Testis (tissue), 3 donors: ENCODE results near the gene THAP8. TPM values are rescaled to one million over a fixed set of nuclear protein-coding genes. Genes with fewer than 3 reads are reported as not detected.

ENCODE experiments used
- DNase-seq: peaks from one replicate; pipeline ENCODE4 v3.0.0-alpha.2; 2019
- H3K27ac ChIP-seq, 2 donors: fragments of 200-600 bp; sonication (generic); one replicate each; pipeline ENCODE4 v1.5.1; 2019
- H3K27me3 ChIP-seq: fragments of 200-600 bp; sonication (generic); one replicate; pipeline ENCODE4 v1.5.1; 2019
- H3K36me3 ChIP-seq: fragments of 200-600 bp; sonication (generic); one replicate; pipeline ENCODE4 v1.5.1; 2017; ENCODE audit warnings: low read depth; ENCODE audit errors: missing control alignments
- H3K4me1 ChIP-seq: fragments of 200-600 bp; sonication (generic); one replicate; pipeline ENCODE4 v1.5.1; 2019
- H3K4me3 ChIP-seq, 2 donors: fragments of 200-600 bp; sonication (generic); one replicate each; pipeline ENCODE4 v1.5.1; 2017 to 2019
- H3K9me3 ChIP-seq: fragments of 200-600 bp; sonication (generic); one replicate; pipeline ENCODE4 v1.5.1; 2017
- POLR2A ChIP-seq: fragments of 450-650 bp; IDR thresholded peaks from one replicate; pipeline ENCODE4 v1.6.1; 2017; ENCODE audit warnings: antibody characterized with exemption, mild to moderate bottlenecking, moderate library complexity
- WGBS, 2 donors: methylation state at CpG; one replicate each; pipeline ENCODE4 v1.1.5; 2018; 5-methylcytosine and 5-hydroxymethylcytosine counted together
- intact Hi-C: fragments of 100-400 bp; cut with DNase I; formaldehyde crosslinking; loops from one replicate; pipeline ENCODE4 v1.15.1; 2023; ENCODE audit warnings: low total_unique reads
- polyA plus RNA-seq: library from polyadenylated mRNA; stranded (reverse); fragments of 350-450 nt; fragmentation: Illumina TruSeq; extraction: RNeasy Lipid Tissue Mini Kit (QIAGEN cat#74804); gene quantifications from one replicate; pipeline ENCODE4 v1.2.3, GENCODE V29; 2014; ENCODE audit warnings: low read depth, low replicate concordance; ENCODE audit not compliant: insufficient read depth
- total RNA-seq, 2 donors: library from RNA; depleted of rRNA; stranded (reverse); fragments of >200 nt; gene quantifications; one replicate each; pipeline ENCODE4 v1.2.3, GENCODE V29; 2016
- TF ChIP-seq, protein P1 (sequence below), 3 experiments: fragments of 450-650 bp in 2 of 3; fragments of 200-600 bp in 1 of 3; sonication (generic) in 1 of 3; IDR thresholded peaks; one replicate each; pipeline ENCODE4 v1.5.1; 2016 to 2019; ENCODE audit warnings: antibody characterized with exemption in 3 of 3, mild to moderate bottlenecking in 2 of 3, moderate library complexity in 1 of 3

THAP8 gene
- total and polyA plus RNA-seq, 3 donors from 2014 or later, result 25.0 to 34.2 (median 25.8) TPM

DNA sequence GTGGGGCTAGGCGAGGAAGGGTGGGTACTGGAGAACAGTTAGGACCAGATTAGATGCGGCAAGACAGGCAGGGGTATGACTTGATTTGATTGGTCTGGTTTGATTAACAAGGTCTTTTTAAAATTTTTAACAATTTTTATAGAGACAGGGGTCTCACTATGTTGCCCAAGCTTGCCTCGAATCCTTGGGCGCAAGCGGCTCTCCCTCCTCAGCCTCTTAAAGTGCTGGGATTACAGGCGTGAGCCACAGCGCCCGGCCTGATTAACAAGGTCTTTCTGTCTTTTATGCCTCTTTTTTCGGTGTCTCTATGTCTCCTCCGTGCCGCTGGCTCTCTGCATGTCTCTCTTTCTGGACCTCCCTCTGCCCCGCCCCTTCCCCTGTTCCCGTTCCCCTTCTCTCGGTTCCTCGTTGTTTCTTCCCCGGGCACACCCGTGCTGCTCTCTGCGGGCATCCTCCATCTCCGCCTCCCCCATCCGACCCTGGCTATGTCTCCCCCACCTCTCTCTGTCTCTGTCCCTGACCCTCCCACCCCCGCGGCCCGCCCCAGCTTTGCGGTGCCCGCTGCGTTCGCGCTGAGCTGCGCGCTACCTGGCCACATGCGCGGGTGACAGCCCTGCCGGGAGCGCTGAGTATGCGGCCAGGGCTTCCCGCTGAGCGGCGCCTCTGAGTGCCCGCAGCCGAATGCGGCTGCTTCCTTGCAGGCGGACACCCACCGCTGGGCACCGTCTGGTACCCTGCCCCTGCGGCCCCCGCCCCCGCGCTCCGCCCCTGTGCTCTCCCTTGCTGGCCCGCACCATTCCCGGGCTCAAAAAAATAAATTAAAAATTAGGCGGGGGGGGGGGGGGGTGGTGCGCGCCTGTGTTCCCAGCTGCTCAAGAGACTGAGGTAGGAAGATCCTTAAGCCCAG lies 67.2 kb downstream of the THAP8 start:
- intact Hi-C loops, result no loop called here
- Histone ChIP-seq H3K4me1 (no peaks in the 10 kb centered on the region), H3K4me3 (peak overlapping the region; percentile 32 to 49), H3K27ac (no peak overlapping the region), H3K27me3 (no peaks in the 10 kb centered on the region), H3K9me3 (no peaks in the 10 kb centered on the region), H3K36me3 (no peaks in the 10 kb centered on the region)
- TF ChIP-seq, protein P1, sequence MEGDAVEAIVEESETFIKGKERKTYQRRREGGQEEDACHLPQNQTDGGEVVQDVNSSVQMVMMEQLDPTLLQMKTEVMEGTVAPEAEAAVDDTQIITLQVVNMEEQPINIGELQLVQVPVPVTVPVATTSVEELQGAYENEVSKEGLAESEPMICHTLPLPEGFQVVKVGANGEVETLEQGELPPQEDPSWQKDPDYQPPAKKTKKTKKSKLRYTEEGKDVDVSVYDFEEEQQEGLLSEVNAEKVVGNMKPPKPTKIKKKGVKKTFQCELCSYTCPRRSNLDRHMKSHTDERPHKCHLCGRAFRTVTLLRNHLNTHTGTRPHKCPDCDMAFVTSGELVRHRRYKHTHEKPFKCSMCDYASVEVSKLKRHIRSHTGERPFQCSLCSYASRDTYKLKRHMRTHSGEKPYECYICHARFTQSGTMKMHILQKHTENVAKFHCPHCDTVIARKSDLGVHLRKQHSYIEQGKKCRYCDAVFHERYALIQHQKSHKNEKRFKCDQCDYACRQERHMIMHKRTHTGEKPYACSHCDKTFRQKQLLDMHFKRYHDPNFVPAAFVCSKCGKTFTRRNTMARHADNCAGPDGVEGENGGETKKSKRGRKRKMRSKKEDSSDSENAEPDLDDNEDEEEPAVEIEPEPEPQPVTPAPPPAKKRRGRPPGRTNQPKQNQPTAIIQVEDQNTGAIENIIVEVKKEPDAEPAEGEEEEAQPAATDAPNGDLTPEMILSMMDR (IDR thresholded peaks at IDR 0.05), result no peak
- no peak for TF ChIP-seq POLR2A
- peak; percentile 32 for DNase-seq
- 8 to 13% methylated on average over 24 to 46 of the region's 54 CpGs for WGBS, 2 donors

- H3K9me3 ChIP-seq, result no peaks in the 10 kb centered on the region
- H3K4me3 ChIP-seq, result no peak overlapping the region
- H3K27ac ChIP-seq, result no peak overlapping the region
- no peaks in the 10 kb centered on the region for H3K4me1 ChIP-seq
- no peaks in the 10 kb centered on the region for H3K27me3 ChIP-seq
- intact Hi-C loops, result no loop called here
- H3K36me3 ChIP-seq, result no peaks in the 10 kb centered on the region
- 93% methylated on average over 3 to 5 of the region's 5 CpGs for WGBS, 2 donors
- no peak for DNase-seq
- TF ChIP-seq, protein P1 (IDR thresholded peaks at IDR 0.05), result no peak
- no peak for TF ChIP-seq POLR2A
Measured at GRCh38 chr19:35986111-35986510, 68.0 kb downstream of the THAP8 start.

Other genes with a start within 250 kb of the THAP8 start
- 1 to 10 TPM in 1 of 2 donors, under 1 TPM in 1; 0.99 to 1.3 TPM for gene PRODH2, start 241.4 kb downstream of the THAP8 start, total RNA-seq
- 2.7 TPM for gene PRODH2, start 241.4 kb downstream of the THAP8 start, polyA plus RNA-seq
- 1 to 10 TPM; 1.8 to 2.7 TPM for gene NPHS1, start 201.8 kb downstream of the THAP8 start, total RNA-seq
- gene NPHS1, start 201.8 kb downstream of the THAP8 start, polyA plus RNA-seq, result 3.8 TPM
- gene KIRREL2, start 197.4 kb downstream of the THAP8 start, total RNA-seq, result under 1 TPM; 0.56 to 0.87 TPM
- gene KIRREL2, start 197.4 kb downstream of the THAP8 start, polyA plus RNA-seq, result 0.84 TPM
- gene APLP1, start 185.7 kb downstream of the THAP8 start, total RNA-seq, result 10 to 100 TPM; 45.7 to 54.3 TPM
- gene APLP1, start 185.7 kb downstream of the THAP8 start, polyA plus RNA-seq, result 37.9 TPM
- 1 to 10 TPM; 3.8 to 6.0 TPM for gene NFKBID, start 153.7 kb downstream of the THAP8 start, total RNA-seq
- 2.8 TPM for gene NFKBID, start 153.7 kb downstream of the THAP8 start, polyA plus RNA-seq
- 1 to 10 TPM in 1 of 2 donors, under 1 TPM in 1; 0.87 to 3.5 TPM for gene HCST, start 151.8 kb downstream of the THAP8 start, total RNA-seq
- 16.8 TPM for gene HCST, start 151.8 kb downstream of the THAP8 start, polyA plus RNA-seq
- 10 to 100 TPM in 1 of 2 donors, 1 to 10 TPM in 1; 2.9 to 21.7 TPM for gene TYROBP, start 146.0 kb downstream of the THAP8 start, total RNA-seq
- gene TYROBP, start 146.0 kb downstream of the THAP8 start, polyA plus RNA-seq, result 77.5 TPM
- gene LRFN3, start 117.9 kb downstream of the THAP8 start, total RNA-seq, result 10 to 100 TPM; 27.6 to 31.7 TPM
- gene LRFN3, start 117.9 kb downstream of the THAP8 start, polyA plus RNA-seq, result 12.7 TPM
- 10 to 100 TPM; 40.6 to 55.0 TPM for gene SDHAF1, start 59.1 kb downstream of the THAP8 start, total RNA-seq
- gene SDHAF1, start 59.1 kb downstream of the THAP8 start, polyA plus RNA-seq, result 13.0 TPM
- gene SYNE4, start 45.5 kb downstream of the THAP8 start, total RNA-seq, result 1 to 10 TPM in 1 of 2 donors, under 1 TPM in 1; 0.68 to 1.3 TPM
- gene SYNE4, start 45.5 kb downstream of the THAP8 start, polyA plus RNA-seq, result 1.8 TPM
- gene ALKBH6, start 40.1 kb downstream of the THAP8 start, total RNA-seq, result 10 to 100 TPM; 22.8 to 26.3 TPM
- 11.9 TPM for gene ALKBH6, start 40.1 kb downstream of the THAP8 start, polyA plus RNA-seq
- gene CLIP3, start 21.4 kb downstream of the THAP8 start, total RNA-seq, result 10 to 100 TPM; 20.7 to 24.2 TPM
- 18.2 TPM for gene CLIP3, start 21.4 kb downstream of the THAP8 start, polyA plus RNA-seq
- 100 to 1,000 TPM in 1 of 2 donors, 10 to 100 TPM in 1; 72.3 to 106 TPM for gene WDR62, start 612 bp upstream of the THAP8 start, total RNA-seq
- gene WDR62, start 612 bp upstream of the THAP8 start, polyA plus RNA-seq, result 178 TPM
- 1 to 10 TPM; 3.3 to 3.4 TPM for gene OVOL3, start 56.9 kb upstream of the THAP8 start, total RNA-seq
- gene OVOL3, start 56.9 kb upstream of the THAP8 start, polyA plus RNA-seq, result 2.6 TPM
- gene POLR2I, start 60.6 kb upstream of the THAP8 start, total RNA-seq, result 100 to 1,000 TPM; 106 to 116 TPM
- 307 TPM for gene POLR2I, start 60.6 kb upstream of the THAP8 start, polyA plus RNA-seq
- gene TBCB, start 61.2 kb upstream of the THAP8 start, total RNA-seq, result 100 to 1,000 TPM; 177 to 226 TPM
- gene TBCB, start 61.2 kb upstream of the THAP8 start, polyA plus RNA-seq, result 195 TPM
- 100 to 1,000 TPM; 147 to 190 TPM for gene CAPNS1, start 85.8 kb upstream of the THAP8 start, total RNA-seq
- gene CAPNS1, start 85.8 kb upstream of the THAP8 start, polyA plus RNA-seq, result 957 TPM
- gene COX7A1, start 98.2 kb upstream of the THAP8 start, total RNA-seq, result 1 to 10 TPM in 1 of 2 donors, under 1 TPM in 1; 0.79 to 4.8 TPM
- gene COX7A1, start 98.2 kb upstream of the THAP8 start, polyA plus RNA-seq, result 25.4 TPM
- 10 to 100 TPM in 1 of 2 donors, 1 to 10 TPM in 1; 7.7 to 10.3 TPM for gene ZNF565, start 160.4 kb upstream of the THAP8 start, total RNA-seq
- gene ZNF565, start 160.4 kb upstream of the THAP8 start, polyA plus RNA-seq, result 11.6 TPM
- gene ZNF146, start 160.8 kb upstream of the THAP8 start, total RNA-seq, result 10 to 100 TPM; 37.1 to 40.4 TPM
- gene ZNF146, start 160.8 kb upstream of the THAP8 start, polyA plus RNA-seq, result 12.9 TPM